ENCODE measurements around the gene KIF25.

Gene KIF25

DNA sequence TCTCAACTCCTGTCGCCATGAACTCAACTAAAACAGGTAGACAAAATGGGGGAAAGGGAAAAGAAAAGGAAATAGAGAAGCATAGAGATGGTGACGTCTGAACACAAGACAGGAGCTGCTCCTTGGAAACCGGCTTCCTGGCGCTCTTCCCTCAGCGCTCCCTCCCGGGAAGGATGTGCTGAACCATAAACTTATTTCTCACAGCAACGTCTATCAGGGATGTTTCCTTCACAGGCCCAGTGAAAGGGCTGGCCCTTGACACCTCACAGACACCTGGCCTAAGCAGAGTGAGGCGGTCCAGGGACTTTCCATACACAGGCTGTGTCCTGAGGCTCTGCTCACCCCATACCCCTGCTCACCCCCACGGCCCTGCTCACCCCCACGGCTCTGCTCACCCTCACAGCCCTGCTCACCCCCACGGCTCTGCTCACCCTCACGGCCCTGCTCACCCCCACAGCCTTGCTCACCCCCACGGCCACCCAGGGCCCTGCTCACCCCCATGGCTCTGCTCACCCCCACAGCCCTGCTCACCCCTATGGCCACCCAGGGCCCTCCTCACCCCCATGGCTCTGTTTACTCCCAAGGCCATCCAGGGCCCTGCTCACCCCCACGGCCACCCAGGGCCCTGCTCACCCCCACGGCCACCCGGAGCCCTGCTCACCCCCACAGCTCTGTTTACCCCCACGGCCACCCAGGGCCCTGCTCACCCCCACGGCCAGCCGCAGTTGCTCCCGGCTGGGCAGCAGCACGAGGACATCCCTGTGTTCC, 80.9 kb downstream of the KIF25 start:
- H3K9me3 Mint-ChIP-seq, result no peaks in the 10 kb centered on the region
- H3K4me3 Mint-ChIP-seq, result no peak overlapping the region
- H3K4me1 Mint-ChIP-seq (ENCODE audit: low read depth in 2 of 2), result no peaks in the 10 kb centered on the region
- DNase-seq, result no peak
- ATAC-seq (replicated peaks), result no peak
- H3K27ac Mint-ChIP-seq, result no peak overlapping the region
- H3K36me3 Mint-ChIP-seq (ENCODE audit: insufficient read depth), result no peaks in the 10 kb centered on the region
- peaks cover 0 to 7% of the 10 kb centered on the region in 2 donors for H3K27me3 Mint-ChIP-seq

DNA sequence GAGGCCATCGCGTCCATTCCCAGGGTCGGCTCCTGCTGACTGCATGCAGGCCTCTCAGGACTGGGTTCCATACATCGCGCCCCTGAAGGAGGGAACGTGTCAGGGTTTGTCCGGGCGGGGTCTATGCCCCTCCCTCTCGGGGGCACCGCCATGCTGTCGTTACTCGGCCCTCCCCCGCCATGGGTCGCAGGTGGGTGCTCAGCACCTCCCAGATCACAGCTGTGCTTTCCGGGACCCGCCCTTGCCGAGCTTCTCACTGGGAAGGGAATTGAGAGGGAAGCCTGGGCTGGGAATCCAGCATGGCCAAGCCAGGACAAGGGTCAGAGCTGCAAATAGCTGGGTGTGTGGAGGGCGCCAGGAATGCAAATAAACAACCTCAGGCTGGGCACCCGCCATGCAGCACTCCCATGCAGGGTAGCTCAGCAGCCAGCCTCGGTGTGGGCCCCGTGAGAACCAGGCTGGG, 81.5 kb downstream of the KIF25 start, which contains the start of gene FRMD1:
TSS of gene FRMD1 (minus strand) at position 270 of the 463 bp plus-strand sequence. CDS start at position 152, 118 bp downstream.
- ATAC-seq (replicated peaks), result no peak
- Mint-ChIP-seq H3K9me3 (no peaks in the 10 kb centered on the region), H3K4me1 (ENCODE audit: low read depth in 2 of 2) (no peaks in the 10 kb centered on the region), H3K36me3 (ENCODE audit: insufficient read depth) (no peaks in the 10 kb centered on the region), H3K27me3 (peaks cover 0 to 7% of the 10 kb centered on the region in 2 donors), H3K4me3 (no peak within 1 kb of the TSS), H3K27ac (no peak within 1 kb of the TSS)
- DNase-seq, result no peak

DNA sequence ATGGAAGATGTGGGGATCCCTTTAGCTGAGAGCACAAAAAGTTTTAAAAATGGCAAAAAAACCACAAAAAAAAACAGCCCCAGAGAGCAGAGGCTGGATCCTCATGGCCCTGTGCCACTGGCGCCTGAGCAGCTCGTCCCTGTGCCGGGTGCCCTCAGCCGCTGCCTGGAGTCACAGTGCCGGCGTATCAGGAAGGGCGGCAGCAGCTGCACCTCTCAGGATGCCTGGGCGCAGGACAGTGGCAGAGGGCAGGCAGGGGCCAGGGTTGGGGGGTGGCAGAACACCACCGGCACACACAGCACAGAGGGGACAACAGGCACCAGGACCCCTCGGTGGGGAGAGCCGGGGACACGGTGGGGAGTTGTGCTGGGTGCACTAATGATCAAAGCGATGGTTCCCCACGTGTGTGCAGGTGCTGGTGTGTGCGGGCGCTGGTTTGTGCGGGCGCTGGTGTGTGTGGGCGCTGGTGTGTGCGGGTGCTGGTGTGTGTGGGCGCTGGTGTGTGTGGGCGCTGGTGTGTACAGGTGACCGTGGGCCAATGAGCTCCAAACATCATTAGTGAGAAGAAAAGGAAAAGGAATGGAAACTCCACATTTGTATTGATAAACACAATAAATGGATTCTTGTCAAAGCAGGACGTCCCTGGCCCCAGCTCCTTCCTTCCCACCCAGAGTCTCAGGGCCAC, 83.1 kb downstream of the KIF25 start:
- H3K36me3 Mint-ChIP-seq (ENCODE audit: insufficient read depth), result no peaks in the 10 kb centered on the region
- peaks cover 0 to 7% of the 10 kb centered on the region in 2 donors for H3K27me3 Mint-ChIP-seq
- H3K9me3 Mint-ChIP-seq, result no peaks in the 10 kb centered on the region
- ATAC-seq (replicated peaks), result no peak
- no peaks in the 10 kb centered on the region for H3K4me1 Mint-ChIP-seq (ENCODE audit: low read depth in 2 of 2)
- DNase-seq, result no peak
- no peak overlapping the region for H3K27ac Mint-ChIP-seq
- H3K4me3 Mint-ChIP-seq, result no peak overlapping the region

DNA sequence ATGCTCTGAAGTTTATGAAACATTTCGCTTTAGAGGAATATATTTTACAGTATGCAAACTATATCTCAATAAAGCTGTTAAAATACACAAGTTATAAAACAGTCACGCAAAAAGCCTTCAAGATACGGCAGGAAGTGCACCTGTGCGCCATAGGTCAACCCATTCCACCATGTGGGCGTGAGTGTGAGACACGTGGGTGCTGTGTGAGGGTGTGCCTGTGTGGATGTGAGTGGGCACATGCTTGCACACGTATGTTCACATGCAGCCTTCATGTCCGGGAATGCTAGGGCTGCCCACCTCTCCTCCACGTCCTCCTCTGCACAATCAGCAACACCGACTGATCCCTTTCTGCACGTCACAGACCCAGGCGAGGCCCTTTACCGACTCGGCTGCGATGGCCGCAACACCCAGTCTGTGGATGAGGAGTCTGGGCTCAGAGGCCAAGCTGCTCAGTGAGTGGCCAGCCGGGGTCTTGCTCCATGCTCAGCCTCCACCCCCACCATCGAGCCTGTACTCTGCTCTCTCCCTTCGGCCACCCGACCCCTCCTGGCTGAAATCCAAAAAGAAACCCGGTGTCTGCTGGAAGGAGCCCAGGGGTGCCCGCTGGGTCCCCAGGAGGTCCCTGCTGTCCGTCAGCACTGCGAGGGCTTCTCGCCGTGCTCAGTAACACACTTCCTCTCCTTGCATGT, 84.5 kb downstream of the KIF25 start:
- no peak for ATAC-seq (replicated peaks)

DNA sequence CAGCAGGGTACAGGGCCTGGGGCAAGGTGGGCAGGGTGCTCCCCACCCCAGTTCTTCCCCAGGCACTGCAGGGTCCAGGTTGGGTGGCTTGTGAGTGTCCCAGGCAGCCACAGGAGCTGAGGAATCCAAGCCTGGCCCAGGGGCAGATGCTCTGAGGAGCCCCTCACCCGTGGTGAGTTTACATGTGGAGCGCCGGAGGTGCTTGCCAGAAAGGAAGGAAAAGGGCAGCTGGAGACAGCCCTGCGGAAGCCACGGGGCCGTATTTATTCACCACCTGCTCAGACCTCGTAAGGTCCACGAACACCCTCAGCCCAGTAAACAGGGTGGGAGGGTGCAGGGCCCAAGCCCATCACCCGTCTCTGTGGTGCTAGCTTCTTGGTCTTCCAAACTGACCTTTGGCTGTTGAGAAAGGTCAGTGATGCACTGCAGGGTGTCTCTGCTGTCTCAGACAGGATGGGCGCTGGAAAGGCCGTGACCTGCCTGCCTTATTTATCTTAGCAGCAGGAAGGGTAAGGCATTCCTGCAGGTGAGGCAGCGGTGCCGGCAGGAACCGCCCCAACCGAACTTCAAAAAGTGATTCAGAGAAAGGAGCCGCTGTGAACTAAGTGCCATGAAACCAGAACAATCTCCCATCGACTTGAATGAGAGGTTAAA, 85.5 kb downstream of the KIF25 start:
- Mint-ChIP-seq H3K4me1 (ENCODE audit: low read depth in 2 of 2) (no peaks in the 10 kb centered on the region), H3K36me3 (ENCODE audit: insufficient read depth) (no peaks in the 10 kb centered on the region), H3K9me3 (no peaks in the 10 kb centered on the region), H3K27ac (no peak overlapping the region), H3K4me3 (no peak overlapping the region), H3K27me3 (peaks cover 0 to 7% of the 10 kb centered on the region in 2 donors)
- no peak for DNase-seq
- no peak for ATAC-seq (replicated peaks)

More for the DNA sequence above, 84.5 kb downstream of the KIF25 start:
- Mint-ChIP-seq H3K27ac (no peak overlapping the region), H3K4me3 (no peak overlapping the region), H3K36me3 (ENCODE audit: insufficient read depth) (no peaks in the 10 kb centered on the region), H3K9me3 (no peaks in the 10 kb centered on the region), H3K4me1 (ENCODE audit: low read depth in 2 of 2) (no peaks in the 10 kb centered on the region), H3K27me3 (peaks cover 0 to 7% of the 10 kb centered on the region in 2 donors)
- DNase-seq, result no peak

DNA sequence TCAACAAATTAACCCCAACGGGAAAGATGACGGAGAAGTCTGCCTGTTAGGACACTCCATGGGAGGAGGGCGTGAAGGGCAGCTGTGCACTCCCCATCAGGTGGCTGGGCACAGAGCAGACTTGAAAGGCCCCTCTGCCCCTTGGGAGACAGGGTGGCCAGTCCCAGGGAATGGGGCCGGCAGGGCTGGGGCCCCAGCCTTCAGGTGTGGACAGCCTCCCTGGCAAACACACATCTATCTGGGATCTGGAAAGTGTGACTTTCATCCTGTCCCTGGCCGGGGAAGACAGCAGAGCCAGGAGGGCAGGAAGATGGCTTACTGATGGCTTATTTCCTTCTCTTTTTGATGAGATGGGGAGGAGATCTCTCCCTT, 86.0 kb downstream of the KIF25 start:
- Mint-ChIP-seq H3K27me3 (peaks cover 0 to 7% of the 10 kb centered on the region in 2 donors), H3K4me1 (ENCODE audit: low read depth in 2 of 2) (no peaks in the 10 kb centered on the region), H3K4me3 (no peak overlapping the region), H3K27ac (no peak overlapping the region), H3K9me3 (no peaks in the 10 kb centered on the region), H3K36me3 (ENCODE audit: insufficient read depth) (no peaks in the 10 kb centered on the region)
- ATAC-seq (replicated peaks) (no peak), DNase-seq (no peak)

DNA sequence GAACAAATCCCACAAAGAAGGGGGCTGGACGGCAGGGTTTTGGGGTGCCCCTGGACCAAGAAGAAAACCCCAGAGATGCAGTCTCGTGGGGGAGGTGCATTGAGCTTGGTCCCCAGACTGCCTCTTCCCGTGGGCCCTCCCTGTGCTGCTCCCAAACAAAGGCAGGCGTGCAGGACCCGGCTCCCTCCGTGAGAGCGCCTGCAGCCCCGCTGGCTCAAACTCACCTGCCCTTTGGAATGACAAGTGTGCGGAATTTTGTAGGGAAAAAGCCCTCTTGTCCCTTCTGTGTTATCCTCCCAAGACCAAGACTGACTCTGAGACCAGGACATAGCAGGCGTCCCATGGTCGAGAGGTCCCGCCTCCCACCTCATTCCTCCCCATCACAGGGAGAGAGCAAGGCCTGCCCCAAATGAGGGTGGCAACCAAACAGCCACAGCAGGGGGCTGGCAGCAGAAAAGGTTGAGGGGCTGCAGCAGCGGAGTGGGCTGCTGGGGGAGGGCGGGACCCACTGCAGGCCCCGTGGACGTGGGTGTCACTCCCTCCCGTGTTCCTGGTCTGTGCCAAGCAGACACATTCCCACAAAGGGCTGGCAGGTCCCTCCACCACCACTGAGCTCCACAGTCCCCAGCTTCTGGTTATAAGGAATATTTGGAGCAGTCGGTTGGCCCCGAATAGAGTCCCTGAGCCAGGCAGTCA, 87.1 kb downstream of the KIF25 start:
- H3K27ac Mint-ChIP-seq, result no peak overlapping the region
- ATAC-seq (replicated peaks) (no peak), DNase-seq (no peak)
- peaks cover 3% of the 10 kb centered on the region for H3K36me3 Mint-ChIP-seq (ENCODE audit: insufficient read depth)
- no peaks in the 10 kb centered on the region for H3K4me1 Mint-ChIP-seq (ENCODE audit: low read depth in 2 of 2)
- H3K27me3 Mint-ChIP-seq, result peaks cover 0 to 7% of the 10 kb centered on the region in 2 donors
- H3K4me3 Mint-ChIP-seq, result no peak overlapping the region
- no peaks in the 10 kb centered on the region for H3K9me3 Mint-ChIP-seq

DNA sequence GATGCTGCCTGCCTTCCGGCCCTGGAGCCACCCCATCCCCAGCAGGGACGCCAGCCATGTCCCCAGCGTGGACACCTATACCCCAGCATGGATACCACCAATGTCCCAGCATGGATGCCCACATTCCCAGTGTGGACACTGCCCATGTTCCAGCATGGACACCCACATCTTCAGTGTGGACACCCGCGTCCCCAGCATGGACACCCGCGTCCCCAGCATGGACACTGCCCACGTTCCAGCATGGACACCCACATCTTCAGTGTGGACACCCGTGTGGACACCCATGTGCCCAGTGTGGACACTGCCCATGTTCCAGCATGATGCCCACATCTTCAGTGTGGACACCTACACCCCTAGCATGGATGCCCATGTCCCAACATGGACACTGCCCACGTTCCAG, 88.6 kb downstream of the KIF25 start:
- Mint-ChIP-seq H3K4me1 (ENCODE audit: low read depth in 2 of 2) (no peaks in the 10 kb centered on the region), H3K27me3 (peaks cover 0 to 6% of the 10 kb centered on the region in 2 donors), H3K27ac (no peak overlapping the region), H3K4me3 (no peak overlapping the region), H3K9me3 (no peaks in the 10 kb centered on the region), H3K36me3 (ENCODE audit: insufficient read depth) (peaks cover 3% of the 10 kb centered on the region)
- no peak for DNase-seq
- no peak for ATAC-seq (replicated peaks)

DNA sequence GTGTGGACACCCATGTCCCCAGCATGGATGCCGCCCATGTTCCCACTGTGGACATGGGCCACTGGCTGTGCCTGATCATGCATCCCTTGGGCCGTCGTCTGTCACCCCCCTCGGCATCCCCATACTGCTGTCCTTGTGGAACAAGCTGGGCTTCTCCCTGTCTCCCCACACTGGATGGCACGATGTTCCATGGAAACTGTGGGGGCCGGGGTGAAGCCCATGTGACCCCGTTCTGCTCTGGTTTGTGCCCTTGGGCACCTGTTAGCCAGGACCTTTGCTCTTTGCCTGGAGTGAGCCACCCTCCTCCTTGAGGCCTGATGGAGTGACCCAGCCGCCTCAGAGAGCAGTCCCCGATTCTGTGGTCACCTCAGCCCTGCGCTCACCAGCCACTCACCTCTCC, 89.1 kb downstream of the KIF25 start:
- ATAC-seq (replicated peaks), result no peak
- no peaks in the 10 kb centered on the region for H3K9me3 Mint-ChIP-seq
- H3K27ac Mint-ChIP-seq, result no peak overlapping the region
- H3K27me3 Mint-ChIP-seq, result peaks cover 0 to under 1% of the 10 kb centered on the region in 2 donors
- H3K4me1 Mint-ChIP-seq (ENCODE audit: low read depth in 2 of 2), result no peaks in the 10 kb centered on the region
- H3K36me3 Mint-ChIP-seq (ENCODE audit: insufficient read depth), result peaks cover 3% of the 10 kb centered on the region
- H3K4me3 Mint-ChIP-seq, result no peak overlapping the region
- DNase-seq, result no peak

DNA sequence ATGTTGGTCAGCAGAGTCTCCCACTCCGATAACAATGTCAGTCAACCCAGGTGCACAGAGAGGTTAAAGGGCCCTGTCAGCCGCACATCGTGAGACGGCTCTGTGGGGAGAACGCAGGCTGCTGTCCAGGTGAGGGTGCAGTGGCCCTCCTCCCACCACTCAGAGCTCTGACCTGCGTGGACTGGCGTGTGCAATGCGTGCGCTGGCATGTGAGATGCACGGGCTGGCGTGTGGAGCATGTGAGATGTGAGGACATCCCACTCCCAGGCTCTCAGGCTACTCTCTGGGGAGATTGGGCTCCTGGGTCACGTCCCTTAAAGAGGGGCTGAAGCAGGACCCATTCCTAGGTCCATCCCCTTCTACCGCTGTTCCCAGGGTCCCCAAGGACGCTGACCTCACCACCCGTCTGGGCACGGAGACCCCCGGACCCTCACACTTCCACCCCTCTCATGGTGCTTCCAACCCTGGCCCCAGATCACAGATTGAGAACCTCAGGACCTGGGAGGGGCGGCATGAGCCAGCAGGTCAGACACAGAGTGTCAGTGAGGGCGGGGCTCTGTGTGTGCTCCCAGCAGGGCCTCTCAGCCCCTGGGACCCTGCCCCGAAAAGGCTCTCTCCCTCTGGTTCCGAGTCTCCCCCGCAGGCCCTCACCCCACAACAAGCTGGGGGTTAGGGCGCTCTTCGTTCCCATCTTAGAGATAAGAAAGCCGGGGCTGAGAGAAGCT, 90.1 kb downstream of the KIF25 start:
- ATAC-seq (replicated peaks), result no peak
- Mint-ChIP-seq H3K4me3 (no peak overlapping the region), H3K4me1 (ENCODE audit: low read depth in 2 of 2) (no peaks in the 10 kb centered on the region), H3K27ac (no peak overlapping the region), H3K36me3 (ENCODE audit: insufficient read depth) (peaks cover 3% of the 10 kb centered on the region), H3K27me3 (no peaks in the 10 kb centered on the region), H3K9me3 (peaks cover 2 to 8% of the 10 kb centered on the region in 2 donors)
- no peak for DNase-seq

DNA sequence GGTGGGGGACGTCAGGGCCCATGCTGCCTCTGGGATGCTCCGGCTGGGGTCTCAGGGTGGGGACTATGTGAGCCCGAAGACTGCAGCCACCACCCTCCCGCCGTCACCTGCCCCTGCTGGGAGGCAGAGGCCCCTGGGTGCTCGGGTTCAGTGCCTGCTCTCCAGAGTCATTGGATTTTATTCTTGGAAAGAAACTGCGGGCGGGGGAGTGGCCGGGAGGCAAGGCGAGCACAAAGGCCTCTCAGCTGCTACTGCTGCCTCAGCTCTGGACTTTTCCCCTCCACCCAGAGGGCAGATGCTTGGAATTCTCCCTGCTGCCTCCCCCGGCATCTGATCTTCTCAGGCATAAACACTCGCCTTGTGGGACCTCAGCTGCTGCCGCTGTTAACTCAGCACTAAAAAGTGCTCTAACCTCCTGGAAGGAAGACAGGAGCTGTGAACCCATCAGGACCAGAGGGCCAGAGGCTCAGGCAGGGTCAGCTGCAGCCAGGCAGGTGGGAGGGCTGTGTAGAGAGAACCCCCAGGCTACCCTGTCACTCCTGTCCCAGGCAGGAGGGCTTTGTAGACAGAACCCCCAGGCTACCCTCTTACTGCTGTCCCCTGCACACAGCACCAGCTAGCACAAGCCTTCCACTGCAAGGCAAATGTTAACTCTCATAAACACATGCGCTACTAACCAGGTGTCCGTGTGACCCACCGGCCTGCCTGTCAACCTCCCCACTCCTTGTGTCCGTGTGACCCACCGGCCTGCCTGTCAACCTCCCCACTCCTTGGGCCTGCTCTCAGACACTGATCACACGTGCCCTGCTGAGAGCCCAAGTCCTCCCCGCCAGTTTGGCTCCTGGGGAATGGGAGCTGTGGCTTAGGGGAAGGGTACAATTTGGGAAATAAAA, 90.9 kb downstream of the KIF25 start:
- peaks cover 2 to 11% of the 10 kb centered on the region in 2 donors for H3K9me3 Mint-ChIP-seq
- no peak overlapping the region for H3K4me3 Mint-ChIP-seq
- DNase-seq (no peak), ATAC-seq (replicated peaks) (no peak)
- no peaks in the 10 kb centered on the region for H3K27me3 Mint-ChIP-seq
- no peak overlapping the region for H3K27ac Mint-ChIP-seq
- peaks cover 3% of the 10 kb centered on the region for H3K36me3 Mint-ChIP-seq (ENCODE audit: insufficient read depth)
- H3K4me1 Mint-ChIP-seq (ENCODE audit: low read depth in 2 of 2), result no peaks in the 10 kb centered on the region
